GM11168 (cell line): ENCODE measurements around the gene DBNDD2.

Source experiments
- in situ Hi-C: fragments of 300-500 bp; cut with MboI; formaldehyde crosslinking; loops from one replicate; pipeline ENCODE4 v1.12.0; 2022; ENCODE audit warnings: low sequenced_read_pairs; ENCODE audit not compliant: unreplicated experiment

DBNDD2 gene

GRCh38 chr20:45374966-45375365, 33.1 kb upstream of the DBNDD2 start:
- in situ Hi-C loops = loop anchor here (5.0 to 25.0 kb wide), 2 partner anchors 57 to 387 kb away; no protein-coding TSS in a partner anchor

GRCh38 chr20:45377269-45377668, 30.8 kb upstream of the DBNDD2 start:
- in situ Hi-C loops = no loop called here

- in situ Hi-C loops = no loop called here
These were observed 29.9 kb upstream of the DBNDD2 start, which contains the start of gene TP53TG5 for GRCh38 chr20:45378191-45378590. Gene TP53TG5, minus strand, starts transcription at chr20:45378325. Its CDS starts 89 bp downstream, at chr20:45378236.

- in situ Hi-C loops = no loop called here
These were observed 20.8 kb upstream of the DBNDD2 start for GRCh38 chr20:45387274-45387673.

- in situ Hi-C loops = no loop called here
These were observed 17.2 kb upstream of the DBNDD2 start for GRCh38 chr20:45390931-45391330.

GRCh38 chr20:45391559-45391958, 16.5 kb upstream of the DBNDD2 start:
- in situ Hi-C loops = no loop called here

GRCh38 chr20:45392733-45393132, 15.4 kb upstream of the DBNDD2 start:
- in situ Hi-C loops = no loop called here

- in situ Hi-C loops = no loop called here
These were observed 13.6 kb upstream of the DBNDD2 start for GRCh38 chr20:45394221-45395113.

- in situ Hi-C loops = no loop called here
These were observed 13.0 kb upstream of the DBNDD2 start for GRCh38 chr20:45395114-45395415.

- in situ Hi-C loops = no loop called here
These were observed 9.1 kb upstream of the DBNDD2 start for GRCh38 chr20:45399018-45399417.

- in situ Hi-C loops = no loop called here
These were observed 7.6 kb upstream of the DBNDD2 start for GRCh38 chr20:45400346-45401031.

- in situ Hi-C loops = no loop called here
These were observed 5.1 kb upstream of the DBNDD2 start for GRCh38 chr20:45402946-45403345.

GRCh38 chr20:45404438-45404837, 3.7 kb upstream of the DBNDD2 start:
- in situ Hi-C loops = no loop called here

- in situ Hi-C loops = no loop called here
These were observed 2.4 kb upstream of the DBNDD2 start for GRCh38 chr20:45405571-45406259.

- in situ Hi-C loops = no loop called here
These were observed 1.6 kb upstream of the DBNDD2 start for GRCh38 chr20:45406260-45407066.

- in situ Hi-C loops = no loop called here
These were observed 883 bp upstream of the DBNDD2 start for GRCh38 chr20:45407067-45407745.

GRCh38 chr20:45408646-45409213, 641 bp downstream of the DBNDD2 start:
- in situ Hi-C loops = no loop called here

- in situ Hi-C loops = no loop called here
These were observed 1.6 kb downstream of the DBNDD2 start for GRCh38 chr20:45409521-45410272.

GRCh38 chr20:45410887-45411286, 2.8 kb downstream of the DBNDD2 start:
- in situ Hi-C loops = no loop called here
